ENCODE measurements around the gene APOL3. TPM values are rescaled to one million over a fixed set of nuclear protein-coding genes. Genes with fewer than 3 reads are reported as not detected.
"Not testable (repeated sequence)": the region's sequence is repeated elsewhere in the genome, so short reads cannot be mapped to it uniquely, and the experiment has no call there.

APOL3 gene
- total RNA-seq, 2 donors from 2014 or later = 55.6 to 55.7 TPM

- no peaks in the 10 kb centered on the region for H3K4me1 Mint-ChIP-seq (ENCODE audit: low read depth)
- no peak for DNase-seq
Measured at GRCh38 chr22:36113121-36113520, 47.4 kb downstream of the APOL3 start.

DNA sequence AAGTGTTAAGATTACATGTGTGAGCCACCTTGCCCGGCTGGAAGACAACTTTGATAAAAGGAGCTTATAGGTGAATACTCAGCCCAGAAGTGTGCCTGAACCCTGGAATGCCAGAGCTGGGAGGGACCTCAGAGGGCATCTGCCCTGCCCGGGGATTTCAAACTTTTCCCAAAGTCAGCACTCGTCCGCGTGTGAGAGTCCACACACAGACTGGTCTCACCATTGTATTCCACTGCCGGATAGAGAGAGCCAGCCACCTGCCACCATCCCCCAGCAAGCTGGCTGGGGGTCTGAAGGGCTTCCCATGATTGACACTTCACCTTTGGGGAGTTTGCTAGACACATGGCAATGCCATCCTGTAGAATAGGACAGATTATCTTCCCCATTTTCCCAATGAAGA, 49.2 kb downstream of the APOL3 start:
- H3K27ac Mint-ChIP-seq = no peak overlapping the region
- H3K4me1 Mint-ChIP-seq (ENCODE audit: low read depth) = no peaks in the 10 kb centered on the region
- DNase-seq (no peak), ATAC-seq (replicated peaks in 1 of 2) (no peak)
- H3K36me3 Mint-ChIP-seq (ENCODE audit: insufficient read depth in 2 of 2) = no peaks in the 10 kb centered on the region
- no peak overlapping the region for H3K4me3 Mint-ChIP-seq
- H3K9me3 Mint-ChIP-seq = no peaks in the 10 kb centered on the region
- H3K27me3 Mint-ChIP-seq (ENCODE audit: low read depth) = no peaks in the 10 kb centered on the region

More at GRCh38 chr22:36113121-36113520, 47.4 kb downstream of the APOL3 start:
- no peaks in the 10 kb centered on the region for H3K27me3 Mint-ChIP-seq (ENCODE audit: low read depth)
- H3K9me3 Mint-ChIP-seq = no peaks in the 10 kb centered on the region
- ATAC-seq (replicated peaks in 1 of 2) = no peak
- H3K36me3 Mint-ChIP-seq (ENCODE audit: insufficient read depth in 2 of 2) = no peaks in the 10 kb centered on the region
- H3K4me3 Mint-ChIP-seq = no peak overlapping the region
- no peak overlapping the region for H3K27ac Mint-ChIP-seq

DNA sequence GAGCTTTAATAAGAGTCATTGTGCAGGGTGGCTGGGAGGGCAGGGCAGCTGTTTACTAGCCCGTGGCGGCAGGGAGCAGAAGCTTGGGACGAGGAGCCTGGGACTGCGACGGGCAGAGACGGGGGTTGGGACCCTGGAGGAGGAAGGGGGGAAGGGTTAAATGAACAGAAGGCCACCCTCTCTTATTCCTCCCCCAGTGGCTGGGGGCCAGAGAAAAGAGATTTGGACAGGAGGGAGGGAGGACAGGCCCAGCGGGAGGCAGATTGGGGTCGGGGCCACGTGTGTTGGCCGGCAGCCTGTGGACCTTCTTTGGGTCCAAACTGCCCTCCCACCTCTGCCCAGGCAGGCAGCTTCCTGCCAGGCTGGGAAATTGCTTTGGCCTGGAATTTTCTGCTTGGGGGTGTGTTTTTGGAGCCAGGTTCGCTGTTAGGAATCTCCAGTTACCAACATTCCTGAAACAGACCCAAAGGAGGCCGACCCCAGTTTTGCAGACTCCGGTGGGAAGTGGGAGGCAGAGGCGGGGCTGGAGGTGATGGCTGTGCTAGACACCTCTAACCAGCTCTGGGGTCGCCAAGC, 50.2 kb downstream of the APOL3 start:
- no peak for ATAC-seq (replicated peaks in 1 of 2)
- Mint-ChIP-seq H3K27me3 (ENCODE audit: low read depth) (peaks cover 4% of the 10 kb centered on the region), H3K27ac (no peak overlapping the region), H3K4me3 (no peak overlapping the region), H3K36me3 (ENCODE audit: insufficient read depth in 2 of 2) (no peaks in the 10 kb centered on the region), H3K9me3 (no peaks in the 10 kb centered on the region), H3K4me1 (ENCODE audit: low read depth) (no peaks in the 10 kb centered on the region)
- no peak for DNase-seq

GRCh38 chr22:36107436-36107835, 53.1 kb downstream of the APOL3 start:
- Mint-ChIP-seq H3K9me3 (no peaks in the 10 kb centered on the region), H3K4me3 (no peak overlapping the region), H3K4me1 (ENCODE audit: low read depth) (no peaks in the 10 kb centered on the region), H3K36me3 (ENCODE audit: insufficient read depth in 2 of 2) (no peaks in the 10 kb centered on the region), H3K27me3 (ENCODE audit: low read depth) (peaks cover 4% of the 10 kb centered on the region), H3K27ac (no peak overlapping the region)
- no peak for DNase-seq
- no peak for ATAC-seq (replicated peaks in 1 of 2)

GRCh38 chr22:36106910-36107309, 53.6 kb downstream of the APOL3 start:
- Mint-ChIP-seq H3K4me3 (no peak overlapping the region), H3K4me1 (ENCODE audit: low read depth) (no peaks in the 10 kb centered on the region), H3K27ac (no peak overlapping the region), H3K9me3 (no peaks in the 10 kb centered on the region), H3K27me3 (ENCODE audit: low read depth) (peaks cover 4% of the 10 kb centered on the region), H3K36me3 (ENCODE audit: insufficient read depth in 2 of 2) (no peaks in the 10 kb centered on the region)
- ATAC-seq (replicated peaks in 1 of 2) (no peak), DNase-seq (no peak)

- Mint-ChIP-seq H3K27ac (no peak overlapping the region), H3K4me3 (no peak overlapping the region), H3K4me1 (ENCODE audit: low read depth) (no peaks in the 10 kb centered on the region), H3K9me3 (no peaks in the 10 kb centered on the region), H3K27me3 (ENCODE audit: low read depth) (peaks cover 4% of the 10 kb centered on the region), H3K36me3 (ENCODE audit: insufficient read depth in 2 of 2) (no peaks in the 10 kb centered on the region)
- no peak for DNase-seq
- no peak for ATAC-seq (replicated peaks in 1 of 2)
Measured at GRCh38 chr22:36104988-36105387, 55.6 kb downstream of the APOL3 start.

GRCh38 chr22:36104435-36104834, 56.1 kb downstream of the APOL3 start:
- no peak overlapping the region for H3K27ac Mint-ChIP-seq
- H3K27me3 Mint-ChIP-seq (ENCODE audit: low read depth) = peaks cover 4% of the 10 kb centered on the region
- H3K4me1 Mint-ChIP-seq (ENCODE audit: low read depth) = no peaks in the 10 kb centered on the region
- DNase-seq = no peak
- ATAC-seq (replicated peaks in 1 of 2) = no peak
- H3K36me3 Mint-ChIP-seq (ENCODE audit: insufficient read depth in 2 of 2) = no peaks in the 10 kb centered on the region
- no peaks in the 10 kb centered on the region for H3K9me3 Mint-ChIP-seq
- H3K4me3 Mint-ChIP-seq = no peak overlapping the region

GRCh38 chr22:36103891-36104290, 56.7 kb downstream of the APOL3 start:
- Mint-ChIP-seq H3K4me1 (ENCODE audit: low read depth) (no peaks in the 10 kb centered on the region), H3K27me3 (ENCODE audit: low read depth) (peaks cover 4% of the 10 kb centered on the region)
- no peak for ATAC-seq (replicated peaks in 1 of 2)

DNA sequence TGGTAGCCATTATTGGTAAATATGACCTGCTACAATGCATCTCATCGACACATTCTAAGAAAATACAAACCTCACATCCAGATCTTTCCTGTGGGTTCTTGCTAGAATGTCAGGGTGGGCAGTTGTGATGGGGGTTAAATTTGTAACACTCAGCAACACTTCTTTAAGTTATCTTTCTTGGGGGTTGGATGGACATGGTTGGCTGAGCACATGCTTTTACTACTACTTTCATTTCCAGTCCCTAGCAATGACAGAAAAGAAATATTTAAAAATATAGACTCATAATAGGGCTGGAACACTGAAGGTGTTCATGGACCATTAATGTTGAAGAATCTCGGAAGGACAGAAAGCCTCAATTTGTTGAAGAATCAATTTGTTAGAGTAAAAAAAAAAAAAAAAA, 57.6 kb downstream of the APOL3 start:
- H3K9me3 Mint-ChIP-seq = no peaks in the 10 kb centered on the region
- H3K4me1 Mint-ChIP-seq (ENCODE audit: low read depth) = no peaks in the 10 kb centered on the region
- H3K27me3 Mint-ChIP-seq (ENCODE audit: low read depth) = peaks cover 4% of the 10 kb centered on the region
- no peak overlapping the region for H3K4me3 Mint-ChIP-seq
- DNase-seq = no peak
- no peak for ATAC-seq (replicated peaks in 1 of 2)
- no peak overlapping the region for H3K27ac Mint-ChIP-seq
- H3K36me3 Mint-ChIP-seq (ENCODE audit: insufficient read depth in 2 of 2) = no peaks in the 10 kb centered on the region

More at GRCh38 chr22:36103891-36104290, 56.7 kb downstream of the APOL3 start:
- no peak for DNase-seq
- H3K4me3 Mint-ChIP-seq = no peak overlapping the region
- H3K9me3 Mint-ChIP-seq = no peaks in the 10 kb centered on the region
- no peaks in the 10 kb centered on the region for H3K36me3 Mint-ChIP-seq (ENCODE audit: insufficient read depth in 2 of 2)
- H3K27ac Mint-ChIP-seq = no peak overlapping the region

DNA sequence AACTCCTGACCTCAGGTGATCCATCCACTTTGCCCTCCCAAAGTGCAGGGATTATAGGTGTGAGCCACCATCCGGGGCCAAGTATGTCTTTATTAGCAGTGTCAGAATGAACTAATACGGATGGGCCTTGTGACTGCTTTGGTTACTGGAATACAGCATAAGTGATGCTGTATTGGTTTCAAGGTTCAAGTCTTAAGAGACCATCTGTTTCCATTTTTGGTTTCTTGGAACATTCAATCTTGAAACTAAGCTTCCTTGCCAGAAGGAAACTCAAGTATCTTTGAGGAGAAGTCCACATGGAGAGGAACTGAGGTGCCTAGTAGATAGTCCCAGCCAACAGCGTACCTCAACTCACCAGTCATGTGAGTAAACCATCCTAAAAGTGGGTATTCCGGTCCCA, 58.8 kb downstream of the APOL3 start:
- no peak overlapping the region for H3K27ac Mint-ChIP-seq
- no peak for DNase-seq
- H3K4me3 Mint-ChIP-seq = no peak overlapping the region
- no peak for ATAC-seq (replicated peaks in 1 of 2)
- H3K36me3 Mint-ChIP-seq (ENCODE audit: insufficient read depth in 2 of 2) = no peaks in the 10 kb centered on the region
- H3K4me1 Mint-ChIP-seq (ENCODE audit: low read depth) = no peaks in the 10 kb centered on the region
- no peaks in the 10 kb centered on the region for H3K9me3 Mint-ChIP-seq
- peaks cover 4% of the 10 kb centered on the region for H3K27me3 Mint-ChIP-seq (ENCODE audit: low read depth)

DNA sequence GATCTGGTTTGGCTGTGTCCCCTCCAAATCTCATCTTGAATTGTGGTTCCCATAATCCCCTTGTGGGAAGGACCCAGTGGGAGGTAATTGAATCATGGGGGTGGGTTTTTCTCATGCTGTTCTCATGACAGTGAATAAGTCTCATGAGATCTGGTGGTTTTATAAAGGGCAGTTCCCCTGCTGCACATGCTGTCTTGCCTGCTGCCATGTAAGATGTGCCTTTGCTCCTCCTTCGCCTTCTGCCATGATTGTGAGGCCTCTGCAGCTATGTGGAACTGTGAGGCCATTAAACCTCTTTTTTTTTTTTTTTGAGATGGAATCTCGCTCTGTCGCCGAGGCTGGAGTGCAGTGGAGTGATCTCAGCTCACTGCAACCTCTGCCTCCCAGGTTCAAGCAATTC, 59.6 kb downstream of the APOL3 start:
- ATAC-seq (replicated peaks in 1 of 2); H3K9me3 Mint-ChIP-seq; H3K4me1 Mint-ChIP-seq (ENCODE audit: low read depth); H3K27ac Mint-ChIP-seq; H3K27me3 Mint-ChIP-seq (ENCODE audit: low read depth); H3K4me3 Mint-ChIP-seq; H3K36me3 Mint-ChIP-seq (ENCODE audit: insufficient read depth in 2 of 2); DNase-seq: not testable (repeated sequence)

DNA sequence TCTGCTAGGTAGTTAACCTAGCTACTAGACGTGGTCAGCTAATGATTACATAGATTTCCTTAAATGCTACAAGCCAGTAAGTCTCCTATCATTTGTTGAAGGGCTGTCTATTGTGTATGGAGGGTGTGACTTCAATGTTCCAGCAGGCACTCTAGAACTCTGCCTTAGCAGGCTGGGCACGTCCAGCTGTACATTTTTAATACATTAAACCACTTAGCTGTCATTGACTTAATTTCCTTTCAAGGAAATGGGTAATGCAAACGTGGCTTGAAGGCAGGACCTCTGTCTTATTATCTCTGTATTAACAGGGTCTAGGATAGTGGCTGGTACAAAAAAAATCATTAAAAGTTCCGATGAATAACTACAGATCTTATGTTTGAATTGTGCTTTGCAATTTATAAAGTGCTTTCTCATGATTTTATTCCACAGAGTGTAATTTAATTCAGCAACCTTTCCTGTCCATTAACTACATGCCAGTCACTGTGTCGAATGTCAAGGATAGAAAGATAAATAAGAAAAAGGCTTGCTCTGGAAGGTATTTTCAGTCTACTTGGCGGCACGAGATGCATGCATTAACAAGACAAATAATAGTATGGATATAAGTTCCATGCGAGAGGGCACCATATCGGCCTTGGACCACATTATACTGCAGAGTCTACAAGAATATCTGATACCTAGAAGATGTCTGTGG, 60.3 kb downstream of the APOL3 start:
- no peak for ATAC-seq (replicated peaks in 1 of 2)
- no peak overlapping the region for H3K27ac Mint-ChIP-seq
- no peaks in the 10 kb centered on the region for H3K4me1 Mint-ChIP-seq (ENCODE audit: low read depth)

DNA sequence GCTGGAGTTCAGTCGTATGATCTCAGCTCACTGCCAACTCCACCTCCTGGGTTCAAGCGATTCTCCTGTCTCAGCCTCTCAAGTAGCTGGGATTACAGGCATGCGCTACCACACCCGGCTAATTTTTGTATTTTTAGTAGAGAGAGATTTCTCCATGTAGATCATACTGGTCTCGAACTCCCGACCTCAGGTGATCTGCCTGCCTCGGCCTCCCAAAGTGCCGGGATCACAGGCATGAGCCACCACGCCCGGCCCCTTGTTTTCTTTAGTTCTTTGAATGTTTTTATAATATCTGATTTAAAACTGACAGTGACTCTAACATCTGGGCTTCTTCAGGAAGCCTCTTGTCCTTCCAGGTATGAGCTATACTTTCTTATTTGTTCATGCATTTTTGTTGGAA, 61.0 kb downstream of the APOL3 start:
- H3K4me3 Mint-ChIP-seq; H3K9me3 Mint-ChIP-seq; H3K4me1 Mint-ChIP-seq (ENCODE audit: low read depth); H3K27ac Mint-ChIP-seq; H3K36me3 Mint-ChIP-seq (ENCODE audit: insufficient read depth in 2 of 2); DNase-seq; ATAC-seq (replicated peaks in 1 of 2); H3K27me3 Mint-ChIP-seq (ENCODE audit: low read depth): not testable (repeated sequence)

More for the DNA sequence above, 60.3 kb downstream of the APOL3 start:
- no peaks in the 10 kb centered on the region for H3K27me3 Mint-ChIP-seq (ENCODE audit: low read depth)
- H3K4me3 Mint-ChIP-seq = no peak overlapping the region
- no peak for DNase-seq
- H3K9me3 Mint-ChIP-seq = no peaks in the 10 kb centered on the region
- H3K36me3 Mint-ChIP-seq (ENCODE audit: insufficient read depth in 2 of 2) = no peaks in the 10 kb centered on the region

GRCh38 chr22:36097880-36098279, 62.7 kb downstream of the APOL3 start:
- Mint-ChIP-seq H3K4me3 (no peak overlapping the region), H3K27ac (no peak overlapping the region), H3K4me1 (ENCODE audit: low read depth) (no peaks in the 10 kb centered on the region), H3K27me3 (ENCODE audit: low read depth) (no peaks in the 10 kb centered on the region), H3K36me3 (ENCODE audit: insufficient read depth in 2 of 2) (no peaks in the 10 kb centered on the region), H3K9me3 (no peaks in the 10 kb centered on the region)
- ATAC-seq (replicated peaks in 1 of 2) = no peak
- no peak for DNase-seq
